Mammary epithelial cell (primary cell): ENCODE data around the gene CEACAM16.

Experiments
- CTCF ChIP-seq, 2 donors: IDR thresholded peaks in 1 of 2; conservative IDR thresholded peaks in 1 of 2; 2 replicates each; pipeline ENCODE4 v1.5.1; 2011 to 2012; ENCODE audit warnings: inconsistent platforms in 2 of 2, low read length in 2 of 2, mild to moderate bottlenecking in 2 of 2, control low read depth in 1 of 2, low read depth in 1 of 2; ENCODE audit not compliant: insufficient read depth in 1 of 2; ENCODE audit errors: extremely low read depth in 1 of 2
- EZH2 ChIP-seq: IDR thresholded peaks from 2 replicates; pipeline ENCODE4 v1.6.1; 2012; ENCODE audit warnings: low read length, inconsistent platforms, borderline replicate concordance

- TF ChIP-seq CTCF (conservative IDR thresholded peaks at IDR 0.05 in 1 of 2, IDR thresholded peaks at IDR 0.05 in 1 of 2; ENCODE audit: extremely low read depth in 1 of 2, insufficient read depth in 1 of 2, low read depth in 1 of 2, low read length in 2 of 2) = peak; percentile 88
- no peak for TF ChIP-seq EZH2
These were observed 41.6 kb upstream of the CEACAM16 start for GRCh38 chr19:44657211-44657921.
